ENCODE measurements around the gene ALDH1A1.

The ALDH1A1 gene

GRCh38 chr9:72951520-72952380 lies 1.1 kb downstream of the ALDH1A1 start:
- no peak for TF ChIP-seq CTCF (conservative IDR thresholded peaks at IDR 0.05; ENCODE audit: low read depth, low read length)
- no peak overlapping the region for H3K4me3 ChIP-seq (ENCODE audit: low read depth, low read length)
- DNase-seq (ENCODE audit: low read depth): no peak

GRCh38 chr9:72950875-72951442 lies 1.9 kb downstream of the ALDH1A1 start:
- no peak for DNase-seq (ENCODE audit: low read depth)
- H3K4me3 ChIP-seq (ENCODE audit: low read depth, low read length): no peak overlapping the region
- no peak for TF ChIP-seq CTCF (conservative IDR thresholded peaks at IDR 0.05; ENCODE audit: low read depth, low read length)

GRCh38 chr9:72949918-72950325 lies 2.9 kb downstream of the ALDH1A1 start:
- no peak for TF ChIP-seq CTCF (conservative IDR thresholded peaks at IDR 0.05; ENCODE audit: low read depth, low read length)
- H3K4me3 ChIP-seq (ENCODE audit: low read depth, low read length): no peak overlapping the region
- DNase-seq (ENCODE audit: low read depth): no peak

GRCh38 chr9:72949244-72949582 lies 3.6 kb downstream of the ALDH1A1 start:
- no peak overlapping the region for H3K4me3 ChIP-seq (ENCODE audit: low read depth, low read length)
- DNase-seq (ENCODE audit: low read depth): no peak
- TF ChIP-seq CTCF (conservative IDR thresholded peaks at IDR 0.05; ENCODE audit: low read depth, low read length): no peak

GRCh38 chr9:72948575-72949243 lies 4.1 kb downstream of the ALDH1A1 start:
- H3K4me3 ChIP-seq (ENCODE audit: low read depth, low read length): no peak overlapping the region
- TF ChIP-seq CTCF (conservative IDR thresholded peaks at IDR 0.05; ENCODE audit: low read depth, low read length): no peak

GRCh38 chr9:72947984-72948465 lies 4.8 kb downstream of the ALDH1A1 start:
- TF ChIP-seq CTCF (conservative IDR thresholded peaks at IDR 0.05; ENCODE audit: low read depth, low read length): no peak
- DNase-seq (ENCODE audit: low read depth): no peak
- H3K4me3 ChIP-seq (ENCODE audit: low read depth, low read length): no peak overlapping the region

More at GRCh38 chr9:72948575-72949243, 4.1 kb downstream of the ALDH1A1 start:
- no peak for DNase-seq (ENCODE audit: low read depth)
